Stomach smooth muscle (tissue), 2 donors: ENCODE measurements around the gene ERFL.
A peak's percentile ranks its signal among the peaks of the same experiment; 100 is the strongest.

ENCODE experiments used
- H3K27ac ChIP-seq: one replicate; pipeline ENCODE4 v1.7.0; 2013; ENCODE audit warnings: mild to moderate bottlenecking, low read length, inconsistent platforms
- H3K27me3 ChIP-seq, 2 donors: one replicate each; pipeline ENCODE4 v1.7.0; 2013; ENCODE audit warnings: low read length in 2 of 2; ENCODE audit not compliant: insufficient read depth in 2 of 2, control insufficient read depth in 1 of 2
- H3K36me3 ChIP-seq, 2 donors: one replicate each; pipeline ENCODE4 v1.7.0; 2013; ENCODE audit warnings: low read length in 2 of 2; ENCODE audit not compliant: control insufficient read depth in 2 of 2, insufficient read depth in 2 of 2
- H3K4me1 ChIP-seq: one replicate; pipeline ENCODE4 v1.7.0; 2013; ENCODE audit warnings: low read length; ENCODE audit not compliant: control insufficient read depth, insufficient read depth
- H3K4me3 ChIP-seq, 2 donors: one replicate each; pipeline ENCODE4 v1.7.0; 2013; ENCODE audit warnings: low read length in 2 of 2
- H3K9ac ChIP-seq, 2 donors: one replicate each; pipeline ENCODE4 v1.7.0; 2013; ENCODE audit warnings: low read length in 2 of 2, mild to moderate bottlenecking in 1 of 2
- H3K9me3 ChIP-seq, 2 donors: one replicate each; pipeline ENCODE4 v1.7.0; 2013; ENCODE audit warnings: low read length in 2 of 2; ENCODE audit not compliant: control insufficient read depth in 2 of 2
- donor health status: healthy.
- donor health status: Pancreatic carcinoma.

The ERFL gene

GRCh38 chr19:41959056-41960053 lies 31.1 kb upstream of the ERFL start, which contains the start of gene RABAC1:
Gene RABAC1, minus strand, starts transcription at chr19:41959321. Its CDS starts 29 bp downstream, at chr19:41959292.
- Histone ChIP-seq H3K27me3 (no peaks in the 10 kb centered on the region), H3K4me3 (peak within 1 kb of the TSS; percentile 63 to 88)

GRCh38 chr19:41958367-41959055 lies 30.3 kb upstream of the ERFL start:
- Histone ChIP-seq H3K36me3 (peaks cover 5 to 6% of the 10 kb centered on the region in 2 donors), H3K9ac (peak overlapping the region; percentile 73 to 74), H3K4me3 (peak overlapping the region; percentile 63 to 88), H3K27me3 (no peaks in the 10 kb centered on the region), H3K4me1 (peaks cover 19% of the 10 kb centered on the region), H3K27ac (peak overlapping the region; percentile 62), H3K9me3 (no peaks in the 10 kb centered on the region)

More at GRCh38 chr19:41959056-41960053, 31.1 kb upstream of the ERFL start, which contains the start of gene RABAC1:
- Histone ChIP-seq H3K4me1 (peaks cover 19% of the 10 kb centered on the region), H3K27ac (peak within 1 kb of the TSS; percentile 62), H3K9me3 (no peaks in the 10 kb centered on the region), H3K9ac (peak within 1 kb of the TSS; percentile 73 to 74), H3K36me3 (peaks cover 5 to 6% of the 10 kb centered on the region in 2 donors)

- H3K27ac ChIP-seq, result no peak overlapping the region
- peaks cover 5 to 6% of the 10 kb centered on the region in 2 donors for H3K36me3 ChIP-seq
- peak overlapping the region; percentile 47 to 74 for H3K9ac ChIP-seq
- peaks cover 19% of the 10 kb centered on the region for H3K4me1 ChIP-seq
- H3K9me3 ChIP-seq, result no peaks in the 10 kb centered on the region
- no peaks in the 10 kb centered on the region for H3K27me3 ChIP-seq
- H3K4me3 ChIP-seq, result peak overlapping the region; percentile 63 to 88
Observed at GRCh38 chr19:41957838-41958366, 29.7 kb upstream of the ERFL start.

GRCh38 chr19:41957161-41957837 lies 29.1 kb upstream of the ERFL start:
- Histone ChIP-seq H3K4me1 (peaks cover 19% of the 10 kb centered on the region), H3K27ac (no peak overlapping the region), H3K27me3 (no peaks in the 10 kb centered on the region), H3K9me3 (no peaks in the 10 kb centered on the region), H3K36me3 (peaks cover 5 to 6% of the 10 kb centered on the region in 2 donors), H3K9ac (peak overlapping the region; percentile 9 to 47), H3K4me3 (peak overlapping the region in 1 of 2 donors; percentile 88)

- Histone ChIP-seq H3K4me1 (peaks cover 19% of the 10 kb centered on the region), H3K36me3 (peaks cover 5 to 6% of the 10 kb centered on the region in 2 donors), H3K4me3 (no peak overlapping the region), H3K9ac (no peak overlapping the region), H3K27me3 (no peaks in the 10 kb centered on the region), H3K9me3 (no peaks in the 10 kb centered on the region), H3K27ac (no peak overlapping the region)
Observed at GRCh38 chr19:41956621-41957020, 28.4 kb upstream of the ERFL start.

- Histone ChIP-seq H3K9ac (no peak overlapping the region), H3K27ac (no peak overlapping the region)
Observed at GRCh38 chr19:41955521-41955920, 27.3 kb upstream of the ERFL start.

GRCh38 chr19:41951686-41952172 lies 23.5 kb upstream of the ERFL start:
- Histone ChIP-seq H3K9me3 (no peaks in the 10 kb centered on the region), H3K36me3 (peaks cover 5 to 6% of the 10 kb centered on the region in 2 donors), H3K27me3 (no peaks in the 10 kb centered on the region), H3K4me1 (no peaks in the 10 kb centered on the region), H3K4me3 (no peak overlapping the region), H3K9ac (no peak overlapping the region), H3K27ac (no peak overlapping the region)

More at GRCh38 chr19:41955521-41955920, 27.3 kb upstream of the ERFL start:
- Histone ChIP-seq H3K9me3 (no peaks in the 10 kb centered on the region), H3K27me3 (no peaks in the 10 kb centered on the region), H3K36me3 (peaks cover 5 to 6% of the 10 kb centered on the region in 2 donors), H3K4me3 (no peak overlapping the region), H3K4me1 (peaks cover 19% of the 10 kb centered on the region)

DNA sequence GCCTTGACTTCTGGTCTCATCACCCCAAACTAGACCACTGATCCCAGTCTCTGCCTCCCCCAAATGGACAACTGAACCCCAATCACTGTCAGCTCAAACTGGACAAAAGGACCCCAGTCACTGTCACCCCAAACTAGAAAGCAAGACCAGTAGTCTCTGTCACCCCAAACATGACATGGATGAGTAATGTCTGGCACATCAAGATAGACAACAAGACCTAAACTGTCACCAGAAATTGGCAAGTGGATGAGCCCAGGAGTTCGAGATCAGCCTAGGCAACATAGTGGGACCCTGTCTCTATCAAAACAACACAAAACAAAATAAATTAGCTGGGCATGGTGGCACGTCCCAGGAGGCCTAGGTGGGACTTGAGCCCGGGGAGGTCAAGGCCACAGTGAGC lies 18.8 kb upstream of the ERFL start:
- Histone ChIP-seq H3K27ac (no peak overlapping the region), H3K9ac (no peak overlapping the region)

DNA sequence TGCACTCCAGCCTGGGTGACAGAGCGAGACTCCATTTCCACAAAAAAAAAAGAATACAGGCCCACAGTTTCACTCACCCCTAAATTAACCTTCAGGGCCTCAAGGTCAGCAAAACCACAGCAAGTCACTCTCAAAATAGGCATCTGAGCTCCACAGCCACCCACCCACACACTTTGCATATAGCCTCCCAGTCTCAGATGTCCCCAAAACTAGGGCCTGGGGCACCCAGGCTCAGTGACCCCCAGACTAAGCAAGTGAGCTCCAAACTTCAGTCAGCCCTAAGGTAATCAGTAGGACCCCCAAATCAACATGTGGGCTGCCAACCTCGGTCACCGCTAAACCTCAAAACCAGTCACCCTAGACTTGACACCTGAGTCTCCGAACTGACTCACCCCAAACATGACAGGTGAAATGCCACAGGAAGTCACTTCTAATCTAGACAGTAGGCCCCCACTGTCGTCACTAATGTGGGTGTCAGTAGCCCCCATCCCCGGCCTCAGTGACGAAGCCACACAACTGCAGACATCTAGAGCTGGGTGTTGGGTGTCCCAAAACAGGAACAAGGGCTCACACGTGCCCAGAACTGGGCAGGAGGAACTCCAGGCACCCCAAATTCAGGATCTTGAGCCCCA lies 17.0 kb upstream of the ERFL start:
- no peak overlapping the region for H3K27ac ChIP-seq
- H3K9me3 ChIP-seq, result peaks cover 0 to 2% of the 10 kb centered on the region in 2 donors
- H3K4me3 ChIP-seq, result no peak overlapping the region
- no peak overlapping the region for H3K9ac ChIP-seq
- peaks cover 18 to 33% of the 10 kb centered on the region in 2 donors for H3K27me3 ChIP-seq
- H3K4me1 ChIP-seq, result peaks cover 9% of the 10 kb centered on the region
- H3K36me3 ChIP-seq, result no peaks in the 10 kb centered on the region

More for the DNA sequence above, 18.8 kb upstream of the ERFL start:
- Histone ChIP-seq H3K36me3 (no peaks in the 10 kb centered on the region), H3K4me3 (no peak overlapping the region), H3K4me1 (no peaks in the 10 kb centered on the region), H3K9me3 (peaks cover 0 to 2% of the 10 kb centered on the region in 2 donors), H3K27me3 (peaks cover 6 to 17% of the 10 kb centered on the region in 2 donors)
